HFF-Myc (cell line): Measurements from ENCODE around the gene PWWP2B.

Source experiments
- DNase-seq: peaks from one replicate; pipeline ENCODE4 v3.0.0-alpha.2; 2011; ENCODE audit warnings: low read depth; ENCODE audit errors: extremely low read depth
- H3K4me3 ChIP-seq: replicated peaks from 2 replicates; pipeline ENCODE4 v1.5.1; 2011; ENCODE audit warnings: low read depth, mild to moderate bottlenecking, control low read depth, low read length
- CTCF ChIP-seq: IDR thresholded peaks from 2 replicates; pipeline ENCODE4 v1.5.1; 2012; ENCODE audit warnings: mild to moderate bottlenecking, low read depth, low read length, control low read depth; ENCODE audit errors: missing control alignments

The PWWP2B gene

DNA sequence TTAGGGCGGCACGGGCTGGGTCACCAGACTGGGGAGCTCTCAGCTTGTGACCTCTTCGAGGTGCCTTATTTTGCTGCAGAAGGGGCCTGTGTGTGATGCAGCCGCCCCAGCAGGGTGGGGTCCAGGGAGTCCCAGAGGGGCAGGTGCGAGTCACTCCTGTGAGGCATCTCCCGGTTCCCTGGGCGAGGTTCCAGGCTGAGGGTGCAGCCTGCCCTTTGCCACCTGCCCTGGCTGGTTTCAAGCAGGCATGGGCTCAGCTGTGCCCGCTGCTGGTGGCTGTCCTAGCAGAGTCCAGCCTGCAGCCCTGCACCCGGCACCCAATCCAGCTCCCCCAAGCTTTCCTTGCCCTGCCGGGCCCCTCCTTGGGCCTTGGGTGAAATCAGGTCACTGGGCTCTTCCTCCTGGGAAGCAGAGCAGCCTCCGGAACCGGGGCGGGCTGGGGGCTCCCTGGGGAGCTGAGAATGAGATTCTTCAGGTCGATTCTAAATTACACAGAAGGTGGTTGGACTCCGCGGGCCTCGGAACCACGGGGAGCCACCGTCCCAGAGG is 64.8 kb downstream of the PWWP2B start:
- no peak for TF ChIP-seq CTCF
- no peak for DNase-seq

GRCh38 chr10:132462463-132463332 is 65.7 kb downstream of the PWWP2B start:
- no peak for TF ChIP-seq CTCF
- no peak for DNase-seq
- no peak overlapping the region for H3K4me3 ChIP-seq

More for the DNA sequence above, 64.8 kb downstream of the PWWP2B start:
- no peak overlapping the region for H3K4me3 ChIP-seq

- no peak for DNase-seq
- H3K4me3 ChIP-seq: no peak overlapping the region
- peak; percentile 20 for TF ChIP-seq CTCF
Observed at GRCh38 chr10:132463333-132464255, 66.6 kb downstream of the PWWP2B start.

DNA sequence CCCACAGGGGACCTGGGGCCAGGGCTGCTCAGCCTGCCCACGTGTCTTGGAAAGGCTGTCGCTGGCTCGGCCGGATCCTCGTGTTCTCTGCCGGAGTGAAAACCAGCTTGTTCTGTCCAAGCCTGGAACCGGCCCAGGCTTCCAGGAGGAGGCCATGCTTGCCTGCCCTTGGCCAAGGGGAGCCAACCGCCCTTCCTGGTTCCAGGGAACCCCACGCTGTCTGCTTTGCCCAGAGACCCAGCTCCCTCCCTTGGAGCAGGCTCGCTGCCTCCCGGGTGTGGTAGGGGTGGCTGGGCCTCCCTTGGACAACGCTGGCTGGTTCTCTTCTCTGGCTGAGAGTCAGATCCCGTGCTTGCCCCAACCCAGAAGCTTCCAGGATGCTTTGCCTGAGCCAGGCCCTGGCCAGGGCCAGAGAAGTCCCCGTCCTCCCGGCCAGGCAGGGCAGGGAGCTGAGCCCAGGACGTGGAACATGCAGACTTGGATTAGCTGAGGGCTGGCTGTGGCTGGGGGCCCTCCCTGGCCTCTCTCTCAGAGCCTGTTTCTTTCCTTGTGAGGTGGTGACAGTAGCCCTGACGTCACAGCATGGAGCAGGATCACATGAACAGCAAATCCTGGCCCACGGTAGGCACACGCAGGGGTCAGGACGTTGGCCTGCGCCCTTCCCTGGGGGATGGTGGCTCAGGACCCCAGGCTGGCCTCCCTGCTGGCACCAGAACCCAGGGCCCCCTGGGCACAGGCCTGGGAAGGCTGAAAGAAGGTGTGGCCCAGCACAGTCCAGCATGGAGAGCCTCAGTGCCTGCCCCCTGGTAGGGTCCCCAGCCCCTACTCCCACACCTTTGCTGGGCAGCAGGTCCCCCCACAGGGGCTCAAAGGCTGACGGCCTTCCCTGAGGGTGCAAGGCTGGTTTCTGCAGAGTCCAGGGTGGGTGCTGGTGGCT is 67.5 kb downstream of the PWWP2B start:
- TF ChIP-seq CTCF: no peak
- no peak overlapping the region for H3K4me3 ChIP-seq
- no peak for DNase-seq

DNA sequence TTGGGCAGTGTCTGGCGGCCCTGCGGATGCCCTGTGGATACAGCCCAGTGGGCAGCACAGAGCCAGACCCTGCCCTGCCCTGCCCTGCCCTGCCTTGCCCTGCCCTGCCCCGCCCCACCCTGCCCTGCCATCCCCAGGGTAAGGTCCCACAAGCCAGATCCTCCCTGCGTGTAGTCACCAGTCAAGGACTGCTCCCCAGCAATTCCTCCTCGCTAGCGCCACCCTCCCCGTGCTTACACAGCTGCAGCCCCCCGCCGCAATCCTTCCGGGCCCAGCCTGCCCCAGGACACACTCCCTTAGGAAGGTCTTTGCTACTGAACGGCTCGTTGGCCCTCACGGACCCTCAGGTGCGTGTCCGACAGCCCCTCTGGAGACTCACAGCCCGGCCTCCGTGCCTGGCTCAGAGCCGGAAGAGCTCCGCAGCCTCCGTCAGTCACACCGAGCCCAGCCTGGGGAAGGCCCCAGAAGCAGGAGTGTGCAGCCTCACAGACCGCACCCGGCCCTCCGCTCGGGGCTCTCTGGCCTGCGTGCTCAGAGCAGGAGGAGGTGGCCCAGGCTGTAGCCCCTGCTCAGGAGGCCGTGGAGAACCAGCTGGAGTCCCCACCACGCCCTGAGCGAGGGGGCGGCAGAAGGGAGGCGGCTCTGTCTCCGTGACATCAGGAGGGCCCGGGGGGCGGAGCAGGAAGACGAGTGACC is 68.3 kb downstream of the PWWP2B start:
- no peak overlapping the region for H3K4me3 ChIP-seq
- DNase-seq: no peak
- no peak for TF ChIP-seq CTCF
